Measurements from ENCODE around the gene ALDH16A1. TPM values are rescaled to one million over a fixed set of nuclear protein-coding genes. Genes with fewer than 3 reads are reported as not detected.
"Not testable (repeated sequence)": the region's sequence is repeated elsewhere in the genome, so short reads cannot be mapped to it uniquely, and the experiment has no call there.

Gene ALDH16A1
- total RNA-seq, 4 donors from 2014 or later = 33.8 to 53.6 (median 49.1) TPM

GRCh38 chr19:49455773-49456172 lies 2.7 kb downstream of the ALDH16A1 start:
- Histone ChIP-seq H3K36me3 (peaks cover 0 to 23% (median 0%) of the 10 kb centered on the region in 3 donors), H3K27ac (peak overlapping the region in 3 of 4 donors; percentile 19 to 96 (median 53)), H3K4me1 (peaks cover 3 to 31% (median 11%) of the 10 kb centered on the region in 4 donors), H3K27me3 (no peaks in the 10 kb centered on the region), H3K9me3 (no peaks in the 10 kb centered on the region), H3K4me3 (no peak overlapping the region)
- TF ChIP-seq, protein P1, sequence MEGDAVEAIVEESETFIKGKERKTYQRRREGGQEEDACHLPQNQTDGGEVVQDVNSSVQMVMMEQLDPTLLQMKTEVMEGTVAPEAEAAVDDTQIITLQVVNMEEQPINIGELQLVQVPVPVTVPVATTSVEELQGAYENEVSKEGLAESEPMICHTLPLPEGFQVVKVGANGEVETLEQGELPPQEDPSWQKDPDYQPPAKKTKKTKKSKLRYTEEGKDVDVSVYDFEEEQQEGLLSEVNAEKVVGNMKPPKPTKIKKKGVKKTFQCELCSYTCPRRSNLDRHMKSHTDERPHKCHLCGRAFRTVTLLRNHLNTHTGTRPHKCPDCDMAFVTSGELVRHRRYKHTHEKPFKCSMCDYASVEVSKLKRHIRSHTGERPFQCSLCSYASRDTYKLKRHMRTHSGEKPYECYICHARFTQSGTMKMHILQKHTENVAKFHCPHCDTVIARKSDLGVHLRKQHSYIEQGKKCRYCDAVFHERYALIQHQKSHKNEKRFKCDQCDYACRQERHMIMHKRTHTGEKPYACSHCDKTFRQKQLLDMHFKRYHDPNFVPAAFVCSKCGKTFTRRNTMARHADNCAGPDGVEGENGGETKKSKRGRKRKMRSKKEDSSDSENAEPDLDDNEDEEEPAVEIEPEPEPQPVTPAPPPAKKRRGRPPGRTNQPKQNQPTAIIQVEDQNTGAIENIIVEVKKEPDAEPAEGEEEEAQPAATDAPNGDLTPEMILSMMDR (IDR thresholded peaks at IDR 0.05) = no peak
- no peak for TF ChIP-seq POLR2A (IDR thresholded peaks at IDR 0.05)
- DNase-seq = no peak

GRCh38 chr19:49456326-49456725 lies 3.3 kb downstream of the ALDH16A1 start:
- Histone ChIP-seq H3K4me1 (peaks cover 3 to 31% (median 10%) of the 10 kb centered on the region in 4 donors), H3K4me3 (no peak overlapping the region)

GRCh38 chr19:49458567-49458903 lies 5.5 kb downstream of the ALDH16A1 start:
- Histone ChIP-seq H3K9me3 (no peaks in the 10 kb centered on the region), H3K4me1 (peaks cover 3 to 31% (median 10%) of the 10 kb centered on the region in 4 donors), H3K27ac (peak overlapping the region; percentile 32 to 96 (median 70)), H3K27me3 (no peaks in the 10 kb centered on the region), H3K36me3 (peaks cover 0 to 38% (median 0%) of the 10 kb centered on the region in 3 donors), H3K4me3 (no peak overlapping the region)
- TF ChIP-seq POLR2A (IDR thresholded peaks at IDR 0.05) = no peak
- TF ChIP-seq, protein P1 (IDR thresholded peaks at IDR 0.05) = no peak
- no peak for DNase-seq

More at GRCh38 chr19:49456326-49456725, 3.3 kb downstream of the ALDH16A1 start:
- Histone ChIP-seq H3K27ac (peak overlapping the region; percentile 43 to 96 (median 68)), H3K9me3 (no peaks in the 10 kb centered on the region), H3K36me3 (peaks cover 0 to 24% (median 0%) of the 10 kb centered on the region in 3 donors), H3K27me3 (no peaks in the 10 kb centered on the region)
- no peak for DNase-seq
- TF ChIP-seq POLR2A (IDR thresholded peaks at IDR 0.05) = no peak
- TF ChIP-seq, protein P1 (IDR thresholded peaks at IDR 0.05) = no peak

GRCh38 chr19:49459388-49459787 lies 6.4 kb downstream of the ALDH16A1 start:
- peaks cover 0 to 45% (median 0%) of the 10 kb centered on the region in 3 donors for H3K36me3 ChIP-seq
- H3K4me3 ChIP-seq = no peak overlapping the region
- no peak overlapping the region for H3K27ac ChIP-seq
- TF ChIP-seq, protein P1 (IDR thresholded peaks at IDR 0.05) = no peak
- no peak for TF ChIP-seq POLR2A (IDR thresholded peaks at IDR 0.05)
- no peak for DNase-seq
- H3K4me1 ChIP-seq = peaks cover 2 to 25% (median 5%) of the 10 kb centered on the region in 4 donors
- no peaks in the 10 kb centered on the region for H3K27me3 ChIP-seq
- no peaks in the 10 kb centered on the region for H3K9me3 ChIP-seq

DNA sequence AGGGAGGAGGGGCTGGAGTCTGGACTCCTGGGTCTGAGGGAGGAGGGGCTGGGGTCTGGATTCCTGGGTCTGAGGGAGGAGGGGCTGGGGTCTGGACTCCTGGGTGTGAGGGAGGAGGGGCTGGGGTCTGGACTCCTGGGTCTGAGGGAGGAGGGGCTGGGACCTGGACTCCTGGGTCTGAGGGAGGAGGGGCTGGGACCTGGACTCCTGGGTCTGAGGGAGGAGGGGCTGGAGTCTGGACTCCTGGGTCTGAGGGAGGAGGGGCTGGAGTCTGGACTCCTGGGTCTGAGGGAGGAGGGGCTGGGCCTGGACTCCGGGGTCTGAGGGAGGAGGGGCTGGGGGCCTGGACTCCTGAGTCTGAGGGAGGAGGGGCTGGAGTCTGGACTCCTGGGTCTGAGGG lies 8.1 kb downstream of the ALDH16A1 start:
- H3K36me3 ChIP-seq = peaks cover 0 to 63% (median 0%) of the 10 kb centered on the region in 3 donors
- not testable (repeated sequence) for DNase-seq

DNA sequence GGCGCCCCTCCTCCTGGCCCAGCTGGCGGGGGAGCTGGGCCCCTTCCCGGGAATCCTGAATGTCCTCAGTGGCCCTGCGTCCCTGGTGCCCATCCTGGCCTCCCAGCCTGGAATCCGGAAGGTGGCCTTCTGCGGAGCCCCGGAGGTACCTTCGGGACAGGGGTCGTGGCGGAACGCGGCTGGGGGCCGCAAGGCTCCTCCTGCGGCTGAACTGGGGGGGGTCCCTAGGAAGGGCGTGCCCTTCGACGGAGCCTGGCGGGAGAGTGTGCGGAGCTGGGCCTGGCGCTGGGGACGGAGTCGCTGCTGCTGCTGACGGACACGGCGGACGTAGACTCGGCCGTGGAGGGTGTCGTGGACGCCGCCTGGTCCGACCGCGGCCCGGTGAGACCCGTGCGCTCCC lies 8.6 kb downstream of the ALDH16A1 start:
- no peaks in the 10 kb centered on the region for H3K27me3 ChIP-seq
- H3K4me1 ChIP-seq = peaks cover 0 to 15% (median 2%) of the 10 kb centered on the region in 4 donors
- H3K27ac ChIP-seq = no peak overlapping the region
- H3K36me3 ChIP-seq = peaks cover 0 to 68% (median 0%) of the 10 kb centered on the region in 3 donors
- no peaks in the 10 kb centered on the region for H3K9me3 ChIP-seq
- no peak overlapping the region for H3K4me3 ChIP-seq
- peak in 1 of 3 donors; percentile 39 for DNase-seq
- TF ChIP-seq, protein P1 (IDR thresholded peaks at IDR 0.05) = no peak
- TF ChIP-seq POLR2A (IDR thresholded peaks at IDR 0.05) = no peak

More for the DNA sequence above, 8.1 kb downstream of the ALDH16A1 start:
- not testable (repeated sequence) for H3K9me3 ChIP-seq, H3K27ac ChIP-seq, H3K27me3 ChIP-seq, H3K4me3 ChIP-seq
- peaks cover 0 to 16% (median 2%) of the 10 kb centered on the region in 4 donors for H3K4me1 ChIP-seq
